Loucy (cell line): ENCODE data around the gene CCDC187.

ENCODE experiments used
- H2AFZ ChIP-seq: fragments of 200-600 bp; sonication (generic); 2 replicates; pipeline ENCODE4 v1.6.0; 2016; ENCODE audit warnings: antibody characterized with exemption, mild to moderate bottlenecking, low read length, moderate library complexity
- H3F3A ChIP-seq: fragments of 200-600 bp; 2 replicates; pipeline ENCODE4 v1.6.0; 2016; ENCODE audit warnings: antibody characterized with exemption, low read depth, mild to moderate bottlenecking
- H3K27me3 ChIP-seq: fragments of 200-600 bp; sonication (generic); 2 replicates; pipeline ENCODE4 v1.6.1; 2014; ENCODE audit warnings: low read length, mild to moderate bottlenecking; ENCODE audit not compliant: insufficient read depth, poor library complexity, severe bottlenecking
- H3K36me3 ChIP-seq: fragments of 200-600 bp; sonication (generic); 2 replicates; pipeline ENCODE4 v1.6.1; 2016; ENCODE audit warnings: low read length; ENCODE audit not compliant: insufficient read depth
- H3K4me1 ChIP-seq: fragments of 200-600 bp; sonication (generic); 2 replicates; pipeline ENCODE4 v1.5.1; 2014; ENCODE audit warnings: low read length, mild to moderate bottlenecking; ENCODE audit not compliant: insufficient read depth, poor library complexity, severe bottlenecking
- H3K4me2 ChIP-seq: fragments of 200-600 bp; sonication (generic); 2 replicates; pipeline ENCODE4 v1.6.0; 2014; ENCODE audit warnings: antibody characterized with exemption, low read length, low read depth, mild to moderate bottlenecking; ENCODE audit not compliant: poor library complexity, severe bottlenecking
- H3K4me3 ChIP-seq: fragments of 200-600 bp; sonication (generic); 2 replicates; pipeline ENCODE4 v1.5.1; 2014; ENCODE audit warnings: low read length, mild to moderate bottlenecking, mixed read lengths; ENCODE audit not compliant: poor library complexity, severe bottlenecking
- H3K79me2 ChIP-seq: fragments of 200-600 bp; sonication (generic); 2 replicates; pipeline ENCODE4 v1.6.1; 2014; ENCODE audit warnings: low read length; ENCODE audit not compliant: insufficient read depth
- H3K9ac ChIP-seq: fragments of 200-600 bp; sonication (generic); 2 replicates; pipeline ENCODE4 v1.6.0; 2014; ENCODE audit warnings: mild to moderate bottlenecking, low read depth, low read length, moderate library complexity; ENCODE audit not compliant: poor library complexity, severe bottlenecking
- H3K9me2 ChIP-seq: fragments of 200-600 bp; sonication (generic); replicated peaks from 2 replicates; pipeline ENCODE4 v1.6.1; 2016; ENCODE audit warnings: low read depth, low read length, mixed read lengths
- H3K9me3 ChIP-seq: fragments of 200-600 bp; sonication (generic); 2 replicates; pipeline ENCODE4 v1.6.1; 2014; ENCODE audit warnings: mild to moderate bottlenecking, antibody characterized with exemption, low read length, low read depth; ENCODE audit not compliant: insufficient read depth
- H4K20me1 ChIP-seq: fragments of 200-600 bp; sonication (generic); 2 replicates; pipeline ENCODE4 v1.6.0; 2014; ENCODE audit warnings: antibody characterized with exemption, low read length, mild to moderate bottlenecking; ENCODE audit not compliant: insufficient read depth, poor library complexity, severe bottlenecking
- CTCF ChIP-seq: fragments of 200-600 bp; sonication (generic); conservative IDR thresholded peaks from 2 replicates; pipeline ENCODE4 v1.5.1; 2014; ENCODE audit warnings: mild to moderate bottlenecking, antibody characterized with exemption, low read length
- EZH2phosphoT487 ChIP-seq: fragments of 200-600 bp; IDR thresholded peaks from 2 replicates; pipeline ENCODE4 v1.6.1; 2018; ENCODE audit warnings: antibody characterized with exemption, mild to moderate bottlenecking, moderate library complexity, borderline replicate concordance

Gene CCDC187

GRCh38 chr9:136222906-136223285 is 81.0 kb downstream of the CCDC187 start:
- H4K20me1 ChIP-seq: peaks cover 18% of the 10 kb centered on the region
- H2AFZ ChIP-seq: no peak overlapping the region
- H3K36me3 ChIP-seq: peaks cover 66% of the 10 kb centered on the region; the same call in 1 of the 2 replicates
- no peak overlapping the region for H3K4me2 ChIP-seq
- TF ChIP-seq EZH2phosphoT487 (no peak), CTCF (no peak)
- H3K4me3 ChIP-seq: no peak overlapping the region
- no peaks in the 10 kb centered on the region for H3F3A ChIP-seq
- peaks cover 35% of the 10 kb centered on the region for H3K4me1 ChIP-seq
- H3K9ac ChIP-seq: no peak overlapping the region
- H3K27me3 ChIP-seq: no peaks in the 10 kb centered on the region
- H3K79me2 ChIP-seq: peaks cover 75% of the 10 kb centered on the region; the same call in 1 of the 2 replicates
- no peaks in the 10 kb centered on the region for H3K9me3 ChIP-seq
- no peaks in the 10 kb centered on the region for H3K9me2 ChIP-seq

GRCh38 chr9:136222166-136222905 is 81.6 kb downstream of the CCDC187 start:
- H3K9ac ChIP-seq: no peak overlapping the region
- H3K79me2 ChIP-seq: peaks cover 70% of the 10 kb centered on the region; the same call in 1 of the 2 replicates
- H3K9me3 ChIP-seq: no peaks in the 10 kb centered on the region

GRCh38 chr9:136220017-136220729 is 83.7 kb downstream of the CCDC187 start:
- H3K4me2 ChIP-seq: peak overlapping the region; percentile 63
- H3K9me2 ChIP-seq: no peaks in the 10 kb centered on the region
- TF ChIP-seq CTCF (no peak; the same call in 1 of the 2 replicates), EZH2phosphoT487 (no peak)
- peak overlapping the region; percentile 17 for H3K4me3 ChIP-seq
- peak overlapping the region; percentile 47 for H3K9ac ChIP-seq
- peaks cover 8% of the 10 kb centered on the region for H4K20me1 ChIP-seq
- no peak overlapping the region for H2AFZ ChIP-seq
- H3K27me3 ChIP-seq: no peaks in the 10 kb centered on the region
- H3F3A ChIP-seq: no peaks in the 10 kb centered on the region
- H3K79me2 ChIP-seq: peaks cover 48% of the 10 kb centered on the region; the same call in 1 of the 2 replicates
- no peaks in the 10 kb centered on the region for H3K9me3 ChIP-seq
- H3K4me1 ChIP-seq: peaks cover 21% of the 10 kb centered on the region
- peaks cover 84% of the 10 kb centered on the region; the same call in 1 of the 2 replicates for H3K36me3 ChIP-seq

More at GRCh38 chr9:136222166-136222905, 81.6 kb downstream of the CCDC187 start:
- H3K36me3 ChIP-seq: peaks cover 72% of the 10 kb centered on the region; the same call in 1 of the 2 replicates
- H3K4me2 ChIP-seq: no peak overlapping the region
- H3K4me3 ChIP-seq: no peak overlapping the region
- H3K4me1 ChIP-seq: peaks cover 32% of the 10 kb centered on the region
- no peak overlapping the region for H2AFZ ChIP-seq
- H3F3A ChIP-seq: no peaks in the 10 kb centered on the region
- no peak for TF ChIP-seq CTCF
- TF ChIP-seq EZH2phosphoT487: no peak
- no peaks in the 10 kb centered on the region for H3K9me2 ChIP-seq
- peaks cover 18% of the 10 kb centered on the region for H4K20me1 ChIP-seq
- H3K27me3 ChIP-seq: no peaks in the 10 kb centered on the region
